Stimulated activated CD4-positive, alpha-beta T cell treated with anti-CD3 and anti-CD28 coated beads, Interleukin-4, amount 100 ng/mL, for 4 hours (primary cell): ENCODE data around the gene NFIC.
"Not testable (repeated sequence)": the region's sequence is repeated elsewhere in the genome, so short reads cannot be mapped to it uniquely, and the experiment has no call there.

ENCODE experiments used
- DNase-seq, 2 experiments: peaks; one replicate each; pipeline ENCODE4 v3.0.0-alpha.2; 2020

Gene NFIC

DNA sequence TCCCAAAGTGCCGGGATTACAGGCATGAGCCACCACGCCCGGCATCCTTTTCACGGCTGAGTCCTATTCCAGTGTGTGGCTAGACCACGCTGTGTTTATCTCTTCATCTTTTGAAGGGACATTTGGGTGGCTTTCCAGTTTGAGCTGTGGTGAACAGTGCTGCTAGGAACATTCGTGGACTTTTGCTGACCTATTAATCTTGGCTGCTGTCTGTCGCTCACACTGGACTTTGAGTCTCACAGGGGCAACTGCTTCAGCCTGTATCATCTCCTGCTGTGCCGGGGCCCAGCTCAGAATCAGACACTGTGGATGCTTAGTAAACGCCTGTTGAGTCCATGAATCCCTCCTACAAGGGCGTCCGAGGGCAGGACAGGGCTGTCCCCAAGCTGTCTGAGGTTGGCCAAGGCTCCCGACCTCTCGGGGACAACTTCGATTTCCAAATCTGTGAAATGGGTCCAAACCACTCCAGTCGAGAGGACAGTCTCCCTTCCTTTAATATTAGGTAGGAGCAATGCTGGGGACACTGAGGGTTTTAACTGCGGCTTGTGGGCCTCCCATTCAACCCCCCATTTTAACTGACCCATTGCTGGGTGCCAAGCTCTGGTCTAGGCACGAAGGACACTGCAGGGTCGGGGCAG is 65.5 kb downstream of the NFIC start:
- DNase-seq, result no peak

DNA sequence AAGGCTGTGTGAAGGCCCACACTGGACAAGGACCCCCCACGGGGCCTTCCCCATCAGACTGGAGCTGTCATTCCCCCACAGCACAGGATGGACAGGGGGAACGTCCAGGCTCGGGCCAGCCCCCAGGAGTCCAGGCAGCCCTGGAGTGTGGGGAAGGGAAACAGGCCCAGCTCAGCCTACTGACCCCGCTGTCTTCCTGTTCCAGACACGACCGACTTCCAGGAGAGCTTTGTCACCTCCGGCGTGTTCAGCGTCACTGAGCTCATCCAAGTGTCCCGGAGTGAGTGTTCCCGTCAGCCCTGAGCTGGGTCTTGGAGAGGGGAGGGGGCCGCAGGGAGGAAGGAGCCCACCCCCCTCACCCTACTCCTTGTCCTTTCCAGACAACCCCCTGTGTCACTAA is 66.9 kb downstream of the NFIC start:
- no peak for DNase-seq

DNA sequence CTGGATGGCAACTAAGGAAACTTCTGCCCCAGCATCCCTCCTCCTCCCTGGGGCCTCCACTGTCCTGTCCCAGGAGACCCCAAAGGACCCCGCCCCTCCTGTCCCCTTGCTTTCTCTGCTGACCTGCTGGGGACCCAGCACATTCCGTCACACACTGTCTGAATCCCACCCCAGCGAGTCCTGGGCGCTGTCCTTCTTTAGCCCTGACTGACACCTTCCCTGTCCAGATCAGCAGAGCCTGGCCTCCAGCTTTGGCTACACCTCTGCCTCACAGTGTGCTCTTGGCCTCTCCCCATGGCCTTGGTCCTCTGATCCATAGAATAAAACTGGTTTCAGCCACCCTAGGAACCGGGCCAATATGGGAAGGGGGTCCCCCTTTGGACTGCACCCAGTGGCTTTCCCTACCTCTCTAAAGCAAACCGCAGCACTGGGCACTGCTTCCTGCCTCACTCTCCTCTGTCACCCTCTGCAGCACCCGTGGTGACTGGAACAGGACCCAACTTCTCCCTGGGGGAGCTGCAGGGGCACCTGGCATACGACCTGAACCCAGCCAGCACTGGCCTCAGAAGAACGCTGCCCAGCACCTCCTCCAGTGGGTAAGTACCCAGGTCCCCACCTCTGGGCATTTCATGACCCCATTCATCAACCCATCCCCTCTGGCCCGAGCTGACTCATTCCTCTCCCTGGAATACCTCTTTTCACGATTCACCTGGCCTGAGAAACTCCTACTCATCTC is 67.6 kb downstream of the NFIC start:
- no peak for DNase-seq

DNA sequence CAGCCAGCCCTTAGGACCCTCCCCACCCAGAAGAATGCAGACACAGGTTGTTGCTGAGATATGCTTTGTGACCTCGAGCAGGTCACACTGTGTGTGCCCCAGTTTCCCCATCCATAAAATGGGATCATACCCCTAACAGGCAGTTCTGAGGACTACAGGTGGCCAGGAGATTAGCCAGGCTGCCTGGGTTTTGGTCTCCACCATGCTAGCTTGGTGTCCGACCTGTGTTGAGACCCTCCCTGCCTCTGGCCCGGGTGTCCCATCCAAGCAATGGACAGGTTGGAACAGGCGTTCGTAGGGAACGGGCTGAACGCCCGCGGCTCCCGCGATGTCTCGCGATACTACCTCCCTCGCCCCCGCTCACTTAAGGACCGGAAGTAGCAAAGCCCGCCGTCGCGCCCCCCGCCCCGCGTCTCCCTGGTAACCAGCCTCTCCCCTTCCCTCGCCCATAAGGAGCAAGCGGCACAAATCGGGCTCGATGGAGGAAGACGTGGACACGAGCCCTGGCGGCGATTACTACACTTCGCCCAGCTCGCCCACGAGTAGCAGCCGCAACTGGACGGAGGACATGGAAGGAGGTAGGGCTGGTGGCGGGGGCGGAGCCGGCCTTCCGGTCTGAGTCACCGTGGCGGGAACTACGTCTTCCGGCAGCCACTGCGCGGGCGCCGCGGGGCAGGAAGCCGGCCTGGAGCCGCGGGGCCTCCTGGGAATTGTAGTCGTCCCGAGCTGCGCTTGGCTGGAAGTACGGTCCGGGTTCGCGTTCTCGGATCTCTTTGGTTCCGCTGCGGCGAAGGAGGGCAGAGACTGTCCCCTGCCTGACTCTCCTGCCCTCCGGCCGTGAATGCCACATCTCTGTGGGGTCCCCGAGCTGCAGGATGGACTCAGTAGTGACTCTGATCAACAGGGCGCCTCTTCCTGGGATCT is 68.5 kb downstream of the NFIC start:
- DNase-seq, result peak; percentile 95 to 96

DNA sequence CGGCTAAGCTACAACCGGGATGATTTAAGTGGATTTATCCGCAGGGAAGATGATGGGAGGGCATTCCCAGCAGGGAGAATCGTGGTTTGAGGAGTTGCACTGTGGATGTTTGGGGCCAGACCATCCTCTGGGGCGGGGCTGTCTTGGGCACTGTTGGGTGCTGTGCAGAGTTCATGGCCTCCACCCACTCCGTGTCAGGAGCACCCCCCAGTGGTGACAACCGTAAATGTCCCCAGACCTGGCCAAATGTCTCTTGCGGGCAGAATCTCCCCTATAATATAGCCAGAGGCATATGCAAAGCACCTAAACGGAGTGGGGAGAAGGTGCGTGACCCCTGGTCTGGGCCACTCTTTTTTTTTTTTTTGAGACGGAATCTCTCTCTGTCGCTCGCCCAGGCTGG is 73.7 kb downstream of the NFIC start:
- peak; percentile 32 to 46 for DNase-seq

DNA sequence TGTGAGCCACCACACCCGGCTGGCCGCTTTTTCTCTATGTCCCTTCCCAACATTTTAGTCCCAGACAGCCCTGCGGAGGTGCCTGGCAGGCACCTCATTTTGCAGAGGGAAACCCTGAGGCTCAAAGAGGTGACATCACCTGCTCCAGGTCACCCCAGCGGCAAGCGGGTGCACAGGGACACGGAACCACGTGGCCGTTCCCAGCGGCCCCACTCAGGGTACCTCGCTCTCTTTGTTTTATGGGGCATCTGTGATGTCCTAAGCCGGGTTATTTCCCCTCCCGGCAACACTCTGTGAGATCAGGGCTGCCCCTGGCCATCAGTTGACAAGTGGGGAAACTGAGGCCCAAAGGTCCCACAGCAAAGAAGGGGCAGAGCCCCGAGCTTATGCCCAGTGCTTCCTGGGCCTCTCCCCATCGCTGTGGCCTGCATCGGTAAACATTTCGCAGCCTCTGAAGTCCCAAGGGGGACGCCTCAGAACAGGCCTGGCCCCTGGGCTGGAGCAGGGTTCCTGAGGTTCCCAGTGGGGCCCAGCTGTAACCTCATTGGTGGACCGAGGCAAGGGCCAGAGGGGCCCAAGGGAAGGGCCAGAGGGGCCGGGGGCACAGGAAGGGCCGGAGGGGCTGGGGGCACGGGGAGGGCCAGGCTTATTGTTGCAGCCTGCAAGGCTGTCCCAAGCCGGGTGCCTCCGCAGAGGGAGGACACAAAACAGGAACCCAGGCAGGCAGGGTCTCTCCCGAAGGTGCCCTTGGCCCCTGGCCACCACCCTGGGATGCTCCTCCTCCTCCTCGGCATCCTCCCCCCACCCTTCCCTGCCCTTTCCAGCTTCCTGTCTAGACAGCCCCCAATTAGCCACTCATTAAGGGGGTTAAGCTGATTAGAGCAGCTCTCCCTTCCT is 75.0 kb downstream of the NFIC start:
- no peak for DNase-seq

DNA sequence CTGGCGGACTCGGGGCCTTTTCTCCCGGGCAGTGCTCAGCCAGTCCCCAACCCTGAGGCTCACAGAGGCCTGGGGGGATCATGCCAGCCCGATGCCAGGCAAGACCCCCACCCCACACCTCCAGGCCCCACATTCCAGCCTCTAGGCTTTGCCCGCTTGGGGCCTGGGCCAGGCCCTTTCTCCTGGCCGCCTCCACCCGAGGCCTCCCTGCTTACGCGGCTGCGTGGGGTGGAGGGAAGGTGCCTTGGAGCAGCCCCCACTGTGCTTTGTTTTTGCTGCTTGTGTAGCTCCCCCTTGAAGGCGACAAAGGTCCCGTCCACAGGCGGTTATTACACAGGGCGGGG is 75.6 kb downstream of the NFIC start:
- DNase-seq, result no peak

DNA sequence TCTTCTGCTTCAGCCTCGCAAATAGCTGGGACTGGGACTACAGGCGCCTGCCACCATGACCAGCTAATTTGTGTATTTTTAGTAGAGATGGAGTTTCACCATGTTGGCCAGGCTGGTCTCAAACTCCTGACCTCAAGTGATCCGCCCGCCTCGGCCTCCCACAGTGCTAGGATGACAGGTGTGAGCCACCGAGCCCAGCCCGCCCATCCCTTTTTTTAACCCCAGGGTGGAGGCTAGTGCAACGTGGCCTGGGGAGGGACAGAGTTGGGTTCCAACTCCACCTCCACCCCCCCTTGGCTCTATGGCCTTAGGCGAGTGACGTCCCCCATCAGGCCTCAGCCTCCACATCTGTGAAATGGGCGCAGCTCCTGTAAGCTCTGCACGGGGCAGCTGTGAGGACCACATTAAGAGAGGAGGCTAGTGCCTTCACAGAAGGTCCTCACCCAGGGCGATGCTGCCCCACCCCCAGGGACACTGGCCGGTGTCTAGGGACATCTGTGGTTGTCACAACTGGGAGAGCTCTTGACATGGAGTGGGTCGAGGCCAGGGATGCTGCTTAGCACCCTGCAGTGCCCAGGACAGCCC is 76.2 kb downstream of the NFIC start:
- no peak for DNase-seq

DNA sequence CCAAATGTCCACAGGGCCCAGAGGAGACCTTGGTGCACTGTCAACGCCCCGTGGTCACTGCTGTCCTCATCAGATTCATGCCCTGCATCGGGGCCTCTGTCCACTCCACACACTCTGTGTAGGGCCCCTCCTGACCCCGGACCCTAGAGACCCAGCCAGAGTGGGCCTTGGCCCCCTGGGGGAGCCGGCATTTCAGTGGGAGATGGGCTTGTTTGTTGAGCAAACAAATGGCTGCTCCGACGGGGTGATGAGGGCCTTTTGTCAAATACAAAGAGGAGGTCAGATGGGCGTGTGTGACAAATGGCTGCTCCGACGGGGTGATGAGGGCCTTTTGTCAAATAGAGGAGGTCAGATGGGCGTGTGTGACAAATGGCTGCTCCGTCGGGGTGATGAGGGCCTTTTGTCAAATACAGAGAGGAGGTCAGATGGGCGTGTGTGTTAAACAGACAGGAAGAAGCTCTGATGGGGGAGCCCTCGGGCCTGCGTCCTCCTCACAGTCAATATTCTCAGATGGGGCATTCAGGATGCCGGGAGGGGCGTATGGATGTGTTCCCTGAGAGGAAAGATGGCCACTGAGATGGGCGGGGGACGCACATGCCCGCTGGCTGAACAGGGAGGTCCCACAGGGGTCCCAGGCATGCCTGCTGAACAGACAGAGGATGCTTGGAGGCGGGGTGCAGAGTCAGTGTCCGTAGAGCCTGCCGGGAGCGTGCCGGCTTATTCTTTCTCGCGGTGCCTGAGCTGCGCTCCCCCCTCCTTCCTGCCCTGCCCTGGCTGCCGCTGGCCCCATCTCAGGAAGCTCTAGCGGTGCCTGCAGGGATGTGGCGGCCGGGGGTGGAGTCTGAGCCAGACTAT is 77.7 kb downstream of the NFIC start:
- DNase-seq, result no peak

DNA sequence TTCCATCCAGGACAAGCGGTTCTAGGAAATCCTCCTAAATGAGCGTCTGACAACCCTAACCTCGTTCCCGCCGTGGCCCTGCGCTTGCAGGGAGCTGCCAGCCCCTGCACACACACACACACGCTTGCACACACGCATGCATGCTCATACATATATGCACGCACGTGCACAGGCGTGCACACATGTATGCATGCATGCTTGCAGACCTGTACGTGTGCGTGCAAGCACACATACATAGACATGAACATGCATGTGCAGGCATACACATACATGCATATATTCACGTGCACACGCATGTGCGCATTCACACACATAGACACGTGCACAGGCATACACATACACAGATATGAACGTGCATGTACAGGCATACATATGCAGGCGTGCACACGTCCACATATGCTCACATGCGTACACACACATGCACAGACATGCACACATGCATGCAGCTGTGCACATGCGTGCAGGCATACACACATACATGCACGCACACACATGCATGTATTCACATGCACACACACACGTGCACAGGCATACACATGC is 78.4 kb downstream of the NFIC start:
- no peak for DNase-seq

DNA sequence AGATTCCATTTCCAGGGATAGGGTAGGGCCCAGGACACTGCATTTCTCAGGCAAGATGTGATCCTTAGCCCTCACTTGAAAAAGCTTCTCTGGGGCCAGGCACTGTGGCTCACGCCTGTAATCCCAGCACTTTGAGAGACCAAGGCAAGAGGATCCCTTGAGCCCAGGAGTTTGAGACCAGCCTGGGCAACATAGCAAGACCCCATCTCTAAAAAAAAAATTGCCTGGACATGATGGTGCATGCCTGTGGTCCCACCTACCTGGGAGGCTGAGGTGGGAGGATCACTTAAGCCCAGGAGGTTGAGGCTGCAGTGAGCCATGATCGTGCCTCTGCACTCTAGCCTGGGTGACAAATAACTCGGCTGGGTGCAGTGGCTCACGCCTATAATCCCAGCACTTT is 80.3 kb downstream of the NFIC start:
- DNase-seq, result not testable (repeated sequence)

DNA sequence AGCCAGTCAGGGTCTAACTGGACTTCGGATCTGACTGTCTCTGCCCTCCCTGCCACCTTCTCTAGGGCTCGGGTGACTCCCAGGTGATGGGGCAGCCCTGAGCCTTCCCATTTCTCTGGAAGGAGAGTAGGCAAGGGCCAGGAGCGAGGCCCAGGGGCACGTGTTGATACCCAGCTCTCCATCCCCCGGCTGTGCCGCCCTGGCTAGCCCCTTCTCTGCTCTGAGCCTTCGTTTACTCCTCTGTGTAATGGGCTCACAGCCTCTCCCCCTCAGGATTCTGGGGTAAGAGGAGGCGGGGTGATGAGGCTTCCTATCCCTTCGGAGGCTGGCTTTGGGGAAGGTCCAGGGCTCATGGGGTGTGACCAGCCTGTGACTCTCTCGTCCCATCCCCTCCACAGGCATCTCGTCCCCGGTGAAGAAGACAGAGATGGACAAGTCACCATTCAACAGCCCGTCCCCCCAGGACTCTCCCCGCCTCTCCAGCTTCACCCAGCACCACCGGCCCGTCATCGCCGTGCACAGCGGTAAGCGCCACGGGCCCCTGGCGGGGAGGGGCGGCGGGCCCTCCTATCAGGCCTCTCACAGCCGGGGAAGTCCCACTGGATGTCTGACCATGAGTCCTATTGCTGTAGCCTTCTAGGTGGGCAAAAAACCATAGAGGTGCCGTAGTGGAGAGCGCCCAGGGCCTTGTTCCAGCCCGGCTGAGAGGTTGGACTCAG is 82.4 kb downstream of the NFIC start:
- DNase-seq, result no peak

DNA sequence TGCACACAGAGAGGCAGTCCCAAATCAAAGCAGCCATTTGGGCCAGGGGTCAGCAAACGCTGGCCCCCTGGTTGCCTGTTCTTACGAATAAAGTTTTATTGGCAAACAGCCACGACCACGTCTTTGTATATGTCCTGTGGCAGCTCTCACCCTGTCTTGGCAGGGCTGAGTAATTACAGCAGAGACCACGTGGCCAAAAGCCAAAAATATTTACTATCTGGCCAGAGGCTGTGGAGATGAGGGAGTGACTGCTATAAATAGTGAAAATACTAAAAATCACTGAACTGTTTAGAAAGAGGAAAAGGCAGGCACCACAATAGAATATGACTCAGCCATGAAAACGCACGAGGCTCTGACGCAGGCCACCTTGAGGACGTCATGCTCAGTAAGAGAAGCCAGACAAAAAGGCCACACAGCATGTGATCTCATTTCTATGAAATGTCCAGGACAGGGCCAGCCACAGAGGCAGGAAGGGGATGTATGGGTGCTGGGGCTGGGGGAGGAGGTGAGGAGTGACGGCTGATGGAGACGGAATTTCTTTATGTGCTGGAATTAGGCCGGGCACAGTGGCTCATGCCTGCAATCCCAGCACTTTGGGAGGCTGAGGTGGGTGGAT is 84.5 kb downstream of the NFIC start:
- no peak for DNase-seq

DNA sequence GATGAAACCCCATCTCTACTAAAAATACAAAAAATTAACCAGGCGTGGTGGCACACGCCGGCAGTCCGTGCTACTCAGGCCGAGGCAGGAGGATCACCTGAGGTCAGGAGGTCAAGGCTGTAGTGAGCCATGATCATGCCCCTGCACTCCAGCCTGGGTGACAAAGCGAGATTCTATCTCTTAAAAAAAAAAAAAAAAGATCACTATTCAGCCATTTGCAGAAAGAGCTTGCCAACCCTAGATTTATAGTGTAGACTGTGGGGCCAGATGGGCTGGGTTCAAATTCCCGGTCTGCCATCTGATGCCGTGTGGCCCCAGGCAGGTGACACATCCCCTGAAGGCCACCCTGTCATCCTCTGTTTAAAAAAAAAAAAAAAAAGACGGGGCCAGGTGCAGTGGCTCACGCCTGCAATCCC is 85.1 kb downstream of the NFIC start:
- DNase-seq, result no peak

DNA sequence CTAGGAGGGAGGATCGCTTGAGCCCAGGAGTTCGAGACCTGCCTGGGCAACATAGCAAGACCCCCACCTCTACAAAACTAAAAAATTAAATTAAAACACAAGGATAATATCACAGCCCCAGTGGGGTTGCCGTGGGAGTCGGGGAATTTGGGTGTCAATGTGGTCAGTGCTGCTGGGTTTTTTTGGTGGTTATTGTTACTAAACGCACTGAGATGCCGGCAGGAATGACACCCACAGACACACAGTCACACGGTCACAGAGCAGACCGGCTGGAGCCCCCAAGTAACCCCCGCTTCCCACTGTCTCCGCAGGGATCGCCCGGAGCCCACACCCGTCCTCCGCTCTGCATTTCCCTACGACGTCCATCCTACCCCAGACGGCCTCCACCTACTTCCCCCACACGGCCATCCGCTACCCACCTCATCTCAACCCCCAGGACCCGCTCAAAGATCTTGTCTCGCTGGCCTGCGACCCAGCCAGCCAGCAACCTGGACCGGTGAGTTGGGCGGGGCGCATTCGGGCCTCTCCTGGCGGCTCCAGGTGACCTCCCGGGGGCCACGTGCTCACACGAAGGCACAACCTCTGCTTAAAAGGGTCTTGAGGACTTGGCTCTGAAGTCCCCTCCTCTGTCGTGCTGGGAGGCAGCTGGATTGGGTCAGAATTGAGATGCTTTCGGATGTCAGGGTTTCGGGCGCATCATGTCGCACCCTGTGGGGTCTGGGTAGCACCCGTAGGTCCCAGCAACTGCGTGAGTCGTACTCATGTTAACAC is 86.0 kb downstream of the NFIC start:
- DNase-seq, result no peak

DNA sequence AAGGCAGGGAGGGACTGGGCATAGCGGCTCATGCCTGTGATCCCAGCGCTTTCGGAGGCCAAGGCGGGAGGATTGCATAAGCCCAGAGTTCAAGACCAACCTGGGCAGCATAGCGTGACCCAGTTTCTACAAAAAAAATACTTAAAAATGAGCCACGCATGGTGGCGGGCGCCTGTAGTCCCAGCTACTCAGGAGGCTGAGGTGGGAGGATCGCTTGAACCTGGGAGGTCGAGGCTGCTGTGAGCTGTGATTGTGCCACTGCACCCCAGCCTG is 86.5 kb downstream of the NFIC start:
- DNase-seq, result not testable (repeated sequence)

DNA sequence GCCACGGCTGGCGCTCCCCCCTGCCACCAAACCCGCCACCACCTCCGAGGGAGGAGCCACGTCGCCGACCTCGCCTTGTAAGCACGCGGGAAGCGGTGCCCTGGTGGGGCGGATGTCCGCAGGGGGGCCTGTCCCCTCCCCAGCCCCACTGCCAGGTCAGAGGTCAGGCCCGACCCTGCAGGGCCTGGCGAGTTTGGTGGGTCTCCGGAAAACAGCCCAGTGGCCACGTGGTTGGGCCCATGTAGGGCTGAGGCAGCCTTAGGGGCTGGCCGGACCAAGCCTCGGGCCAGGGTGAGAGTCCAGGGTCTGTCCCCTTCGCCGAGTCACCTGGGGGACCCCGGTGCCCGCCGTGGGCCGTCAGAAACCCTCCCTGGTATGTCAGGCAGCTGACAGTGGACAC is 87.5 kb downstream of the NFIC start:
- no peak for DNase-seq

DNA sequence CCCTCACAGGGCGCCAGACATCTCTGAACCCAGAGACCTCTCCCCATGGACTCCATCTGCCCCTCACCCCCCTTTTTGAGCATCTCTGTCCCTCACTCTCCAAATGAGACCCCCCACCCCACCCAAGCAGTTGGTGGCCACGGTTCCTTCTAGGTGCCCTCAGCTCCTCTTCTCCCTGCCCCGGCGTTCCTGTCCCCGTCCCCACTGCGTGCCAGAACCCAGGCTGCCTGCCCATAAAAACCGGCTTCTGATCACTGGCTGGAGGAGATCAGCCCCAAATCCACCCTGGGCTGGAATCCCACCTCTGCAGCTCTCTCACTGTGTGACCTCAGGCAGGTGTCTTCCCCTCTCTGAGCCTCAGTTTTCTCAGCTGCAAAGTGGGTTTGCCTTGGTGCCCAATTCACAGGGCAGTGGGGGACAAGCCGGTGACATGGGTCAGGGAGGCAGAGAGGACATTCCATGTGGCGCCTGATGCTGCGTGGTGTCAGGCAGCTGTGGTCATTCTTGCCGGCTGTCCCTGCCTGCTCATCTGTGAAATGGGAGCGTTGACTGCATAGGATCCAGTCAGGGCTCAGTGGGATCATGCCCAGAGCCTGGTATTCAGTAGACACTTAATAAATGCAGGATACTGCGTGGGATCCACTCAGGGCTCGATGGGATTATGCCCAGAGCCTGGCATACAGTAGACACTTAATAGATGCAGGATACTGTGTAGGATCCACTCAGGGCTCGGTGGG is 88.4 kb downstream of the NFIC start:
- no peak for DNase-seq
